A549 (cell line): ENCODE results near the gene CBX3. TPM values are rescaled to one million over a fixed set of nuclear protein-coding genes. Genes with fewer than 3 reads are reported as not detected.
"Not testable (repeated sequence)": the region's sequence is repeated elsewhere in the genome, so short reads cannot be mapped to it uniquely, and the experiment has no call there.

Experiments used
- ATAC-seq, 2 experiments: fragments of 200-7000 bp in 1 of 2; fragments of >200 bp in 1 of 2; cut with Nextera tagmentation in 1 of 2; cut with Tn5 transposase in 1 of 2; 3 replicates each; pipeline versions ENCODE4 v1.8.0 to v1.9.1; 2018 to 2020; ENCODE audit warnings: mild to moderate bottlenecking in 1 of 2, moderate library complexity in 1 of 2
- CTCF ChIA-PET: fragments of 300-600 bp; sonication (Branson Sonifier 250); formaldehyde crosslinking; extraction: SDS; loops from one replicate; lab custom pipeline; 2021; ENCODE audit warnings: antibody characterized with exemption, inconsistent platforms; lab: Yijun Ruan, JAX
- POLR2A ChIA-PET: fragments of 350-600 bp; formaldehyde crosslinking; extraction: SDS; loops from one replicate; lab custom pipeline; 2021; ENCODE audit warnings: antibody characterized with exemption, inconsistent platforms; lab: Yijun Ruan, JAX
- DNase-seq, 2 experiments: peaks; one replicate each; pipeline versions ENCODE4 v3.0.0 to v3.0.0-alpha.2; 2011 to 2016; ENCODE audit warnings: low read depth in 1 of 2, low spot score in 1 of 2
- FAIRE-seq: peaks from 2 replicates; lab custom pipeline; 2011; peaks lifted over from hg19 to GRCh38; lab: Jason Lieb, UNC
- H3K27ac ChIP-seq, 2 experiments: fragments of >200 bp; sonication (Bioruptor Twin); formaldehyde crosslinking; 3 replicates each; pipeline ENCODE4 v1.5.1; 2016 to 2017
- H3K4me1 ChIP-seq: fragments of >200 bp; sonication (Bioruptor Twin); formaldehyde crosslinking; 3 replicates; pipeline ENCODE4 v1.6.1; 2016
- H3K4me2 ChIP-seq: fragments of >200 bp; sonication (Bioruptor Twin); formaldehyde crosslinking; 3 replicates; pipeline ENCODE4 v1.6.1; 2016
- H3K4me3 ChIP-seq: fragments of >200 bp; sonication (Bioruptor Twin); formaldehyde crosslinking; 3 replicates; pipeline ENCODE4 v1.5.1; 2016
- H3K9me3 ChIP-seq: fragments of >200 bp; sonication (Bioruptor Twin); formaldehyde crosslinking; 3 replicates; pipeline ENCODE4 v1.6.1; 2016
- CBX2 ChIP-seq: fragments of 200-600 bp; sonication (generic); IDR thresholded peaks from 2 replicates; pipeline ENCODE4 v1.6.1; 2016; ENCODE audit warnings: low read depth, mild to moderate bottlenecking, borderline replicate concordance
- EHMT2 ChIP-seq: fragments of 200-600 bp; sonication (generic); IDR thresholded peaks from 2 replicates; pipeline ENCODE4 v1.6.1; 2016; ENCODE audit warnings: antibody characterized with exemption, low read depth, mild to moderate bottlenecking, moderate library complexity
- FOXS1 ChIP-seq: fragments of 250-450 bp; sonication (Bioruptor Pico); IDR thresholded peaks from 2 replicates; pipeline ENCODE4 v1.5.0; 2020; ENCODE audit warnings: mild to moderate bottlenecking, moderate library complexity
- RARB ChIP-seq: fragments of 250-450 bp; sonication (Bioruptor Pico); IDR thresholded peaks from 2 replicates; pipeline ENCODE4 v1.8.0; 2021; ENCODE audit warnings: mild to moderate bottlenecking, moderate library complexity
- RFX5 ChIP-seq: fragments of 450-650 bp; IDR thresholded peaks from 2 replicates; pipeline ENCODE4 v1.7.1; 2014; ENCODE audit warnings: antibody characterized with exemption, mild to moderate bottlenecking, moderate library complexity
- RNF2 ChIP-seq: fragments of 200-600 bp; sonication (generic); IDR thresholded peaks from 2 replicates; pipeline ENCODE4 v1.6.1; 2016; ENCODE audit warnings: low read depth, mild to moderate bottlenecking, antibody characterized with exemption, moderate library complexity, borderline replicate concordance
- WGBS: methylation state at CpG from one replicate; pipeline ENCODE4 v1.1.6; 2017; ENCODE audit errors: missing lambda C conversion rate; 5-methylcytosine and 5-hydroxymethylcytosine counted together
- polyA plus RNA-seq, 4 experiments: library from polyadenylated mRNA; depleted of rRNA in 3 of 4; stranded (reverse); fragments of >200 nt; fragmentation: RNase III in 1 of 4; extraction: RNeasy Plus Mini Kit Qiagen cat#74134 plus additional on column Dnase treatment in 1 of 4; gene quantifications; 2 replicates in 3 of 4; 3 replicates in 1 of 4; pipeline ENCODE4 v1.2.3, GENCODE V29; 2011 to 2017
- TF ChIP-seq, protein P1 (sequence below): fragments of 200-600 bp; sonication (generic); IDR thresholded peaks from 2 replicates; pipeline ENCODE4 v1.6.1; 2016; ENCODE audit warnings: antibody characterized with exemption, mild to moderate bottlenecking, moderate library complexity
- TF ChIP-seq, protein P2 (sequence below): fragments of 250-450 bp; sonication (Bioruptor Pico); IDR thresholded peaks from 2 replicates; pipeline ENCODE4 v1.5.0; 2020; ENCODE audit warnings: low read depth, mild to moderate bottlenecking, moderate library complexity
- TF ChIP-seq, protein P3 (sequence below): IDR thresholded peaks from 2 replicates; pipeline ENCODE4 v1.6.1; 2012; ENCODE audit warnings: low read depth, borderline replicate concordance
- TF ChIP-seq, protein P4 (sequence below): fragments of 250-450 bp; sonication (Bioruptor Pico); IDR thresholded peaks from 2 replicates; pipeline ENCODE4 v1.5.0; 2021; ENCODE audit warnings: mild to moderate bottlenecking, moderate library complexity, borderline replicate concordance

Gene CBX3
- polyA plus RNA-seq, 2 of the 4 experiments (the other 2 are of a cell fraction), result 275 to 288 TPM

DNA sequence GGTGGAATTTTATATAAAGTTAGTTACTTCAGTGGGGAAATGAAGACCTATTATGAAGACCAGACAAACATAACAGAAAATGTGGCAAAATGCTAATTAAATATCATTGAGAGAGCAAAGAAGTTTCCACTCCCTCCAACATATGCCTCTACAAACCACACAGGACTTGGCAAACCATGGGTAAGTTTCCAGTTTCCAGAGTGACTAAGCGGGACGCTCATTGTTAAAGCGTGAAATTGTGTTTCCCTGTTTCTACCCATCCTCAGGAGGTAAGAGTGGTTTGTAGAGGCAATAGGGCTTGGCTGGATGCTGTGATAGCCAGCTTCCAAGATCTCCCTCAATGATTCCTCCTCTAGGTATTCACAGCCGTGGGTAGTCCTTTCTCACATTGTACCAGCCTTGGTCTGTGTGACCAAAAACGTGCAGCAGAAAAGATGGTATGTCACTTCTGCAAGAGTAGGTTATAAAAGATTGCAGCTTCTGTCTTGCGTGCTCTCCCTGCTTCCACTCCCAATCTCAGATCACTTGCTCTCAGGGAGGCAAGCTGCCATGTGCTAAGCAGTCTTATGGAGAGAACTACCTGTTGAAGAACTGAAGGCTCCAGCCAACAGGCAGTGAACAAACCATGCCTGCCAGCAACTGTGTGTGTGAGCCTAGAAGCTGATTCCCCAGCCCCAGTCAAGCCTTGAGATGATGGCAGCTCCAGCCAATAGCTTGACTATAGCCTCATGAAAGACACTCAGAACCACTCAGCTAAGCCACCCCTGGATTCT, 35.7 kb downstream of the CBX3 start (continued):
- TF ChIP-seq, protein P1, sequence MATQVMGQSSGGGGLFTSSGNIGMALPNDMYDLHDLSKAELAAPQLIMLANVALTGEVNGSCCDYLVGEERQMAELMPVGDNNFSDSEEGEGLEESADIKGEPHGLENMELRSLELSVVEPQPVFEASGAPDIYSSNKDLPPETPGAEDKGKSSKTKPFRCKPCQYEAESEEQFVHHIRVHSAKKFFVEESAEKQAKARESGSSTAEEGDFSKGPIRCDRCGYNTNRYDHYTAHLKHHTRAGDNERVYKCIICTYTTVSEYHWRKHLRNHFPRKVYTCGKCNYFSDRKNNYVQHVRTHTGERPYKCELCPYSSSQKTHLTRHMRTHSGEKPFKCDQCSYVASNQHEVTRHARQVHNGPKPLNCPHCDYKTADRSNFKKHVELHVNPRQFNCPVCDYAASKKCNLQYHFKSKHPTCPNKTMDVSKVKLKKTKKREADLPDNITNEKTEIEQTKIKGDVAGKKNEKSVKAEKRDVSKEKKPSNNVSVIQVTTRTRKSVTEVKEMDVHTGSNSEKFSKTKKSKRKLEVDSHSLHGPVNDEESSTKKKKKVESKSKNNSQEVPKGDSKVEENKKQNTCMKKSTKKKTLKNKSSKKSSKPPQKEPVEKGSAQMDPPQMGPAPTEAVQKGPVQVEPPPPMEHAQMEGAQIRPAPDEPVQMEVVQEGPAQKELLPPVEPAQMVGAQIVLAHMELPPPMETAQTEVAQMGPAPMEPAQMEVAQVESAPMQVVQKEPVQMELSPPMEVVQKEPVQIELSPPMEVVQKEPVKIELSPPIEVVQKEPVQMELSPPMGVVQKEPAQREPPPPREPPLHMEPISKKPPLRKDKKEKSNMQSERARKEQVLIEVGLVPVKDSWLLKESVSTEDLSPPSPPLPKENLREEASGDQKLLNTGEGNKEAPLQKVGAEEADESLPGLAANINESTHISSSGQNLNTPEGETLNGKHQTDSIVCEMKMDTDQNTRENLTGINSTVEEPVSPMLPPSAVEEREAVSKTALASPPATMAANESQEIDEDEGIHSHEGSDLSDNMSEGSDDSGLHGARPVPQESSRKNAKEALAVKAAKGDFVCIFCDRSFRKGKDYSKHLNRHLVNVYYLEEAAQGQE, result no peak

DNA sequence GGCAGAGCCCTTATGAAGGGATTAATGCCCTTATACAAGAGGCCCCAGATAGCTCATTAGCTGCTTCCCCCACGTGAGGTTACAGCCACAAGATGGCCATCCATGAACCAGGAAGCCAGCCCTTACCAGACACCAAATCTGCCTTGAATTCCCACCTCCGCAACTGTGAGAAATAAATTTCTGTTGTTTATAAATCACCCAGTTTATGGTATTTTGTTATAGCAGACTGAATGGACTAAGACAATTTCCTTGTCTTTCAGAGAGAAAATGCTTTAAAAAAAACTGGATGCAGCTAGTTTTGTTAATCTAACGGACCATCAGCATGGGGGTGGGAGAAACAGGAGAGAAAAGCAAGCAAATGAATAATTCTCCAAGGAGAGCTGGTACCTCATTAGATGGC, 36.5 kb downstream of the CBX3 start:
- FAIRE-seq (no peak), DNase-seq (no peak), ATAC-seq (no peak; a peak in 1 of 6 replicates)
- no peaks in the 10 kb centered on the region for H3K9me3 ChIP-seq
- H3K27ac ChIP-seq, result no peak overlapping the region
- TF ChIP-seq RFX5, result no peak
- TF ChIP-seq, protein P2, sequence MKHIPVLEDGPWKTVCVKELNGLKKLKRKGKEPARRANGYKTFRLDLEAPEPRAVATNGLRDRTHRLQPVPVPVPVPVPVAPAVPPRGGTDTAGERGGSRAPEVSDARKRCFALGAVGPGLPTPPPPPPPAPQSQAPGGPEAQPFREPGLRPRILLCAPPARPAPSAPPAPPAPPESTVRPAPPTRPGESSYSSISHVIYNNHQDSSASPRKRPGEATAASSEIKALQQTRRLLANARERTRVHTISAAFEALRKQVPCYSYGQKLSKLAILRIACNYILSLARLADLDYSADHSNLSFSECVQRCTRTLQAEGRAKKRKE (CRISPR knock-in tag), result no peak
- no peak for TF ChIP-seq FOXS1 (CRISPR knock-in tag)
- TF ChIP-seq EHMT2, result no peak
- TF ChIP-seq, protein P3, sequence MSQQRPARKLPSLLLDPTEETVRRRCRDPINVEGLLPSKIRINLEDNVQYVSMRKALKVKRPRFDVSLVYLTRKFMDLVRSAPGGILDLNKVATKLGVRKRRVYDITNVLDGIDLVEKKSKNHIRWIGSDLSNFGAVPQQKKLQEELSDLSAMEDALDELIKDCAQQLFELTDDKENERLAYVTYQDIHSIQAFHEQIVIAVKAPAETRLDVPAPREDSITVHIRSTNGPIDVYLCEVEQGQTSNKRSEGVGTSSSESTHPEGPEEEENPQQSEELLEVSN, result no peak
- no peak overlapping the region for H3K4me3 ChIP-seq
- no peaks in the 10 kb centered on the region for H3K4me1 ChIP-seq
- no peak overlapping the region for H3K4me2 ChIP-seq
- WGBS, result 42% methylated on average over 3 of the region's 3 CpGs
- POLR2A ChIA-PET, result no interaction called here
- CTCF ChIA-PET, result interaction anchor here (0.6 to 1.7 kb wide), 6 partner anchors 9 to 905 kb away, joined by 3 to 5 read pairs (median 3); partner anchors contain the start of gene HOXA5

DNA sequence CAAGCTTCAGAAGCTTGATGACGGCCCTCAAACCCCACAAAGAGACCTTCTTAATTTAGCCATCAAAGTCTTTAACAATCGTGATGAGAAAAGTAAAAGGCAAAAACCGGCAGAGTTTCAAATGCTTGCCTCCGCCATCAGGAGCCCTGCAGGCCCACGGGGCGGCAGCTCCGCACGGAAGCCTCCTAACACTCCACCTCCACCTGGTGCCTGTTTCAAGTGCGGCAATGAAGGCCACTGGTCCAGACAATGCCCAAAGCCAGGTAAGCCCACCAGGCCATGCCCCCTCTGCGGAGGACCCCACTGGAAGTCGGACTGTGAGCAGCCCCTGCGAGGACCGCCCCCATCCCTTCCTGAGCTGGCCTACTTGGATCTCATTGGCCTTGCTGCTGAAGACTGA, 43.6 kb downstream of the CBX3 start:
- 77% methylated on average over 11 of the region's 13 CpGs for WGBS
- CTCF ChIA-PET, result no interaction called here
- no peak for FAIRE-seq
- TF ChIP-seq, protein P2 (CRISPR knock-in tag), result no peak
- TF ChIP-seq RNF2 (no peak), CBX2 (no peak), RARB (CRISPR knock-in tag) (no peak)
- TF ChIP-seq, all 56 proteins: peak for 0
- H3K4me2 ChIP-seq, result no peak overlapping the region
- H3K9me3 ChIP-seq, result no peaks in the 10 kb centered on the region
- no peak overlapping the region for H3K4me3 ChIP-seq
- POLR2A ChIA-PET, result no interaction called here
- H3K27ac ChIP-seq, result no peak overlapping the region
- DNase-seq, result no peak
- no peak for ATAC-seq
- no peaks in the 10 kb centered on the region for H3K4me1 ChIP-seq

DNA sequence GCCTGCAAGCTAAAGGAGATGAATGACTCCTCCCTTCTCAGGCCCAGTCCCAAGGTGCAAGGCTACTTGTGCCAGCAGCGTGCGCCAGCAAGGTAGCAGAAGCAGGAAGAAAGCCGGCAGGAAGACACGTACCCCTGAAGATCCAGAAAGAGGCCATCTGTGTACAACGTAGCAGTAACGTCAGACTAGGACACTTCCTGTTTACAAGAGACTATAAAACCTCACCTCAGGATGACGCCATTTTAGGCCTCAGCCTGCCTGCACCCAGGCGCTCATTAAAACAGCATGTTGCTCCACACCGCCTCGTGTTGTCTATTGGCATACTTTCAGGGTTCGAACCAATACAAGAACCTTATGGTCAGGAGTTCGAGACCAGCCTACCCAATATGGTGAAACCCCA, 48.7 kb downstream of the CBX3 start:
- no peaks in the 10 kb centered on the region for H3K9me3 ChIP-seq
- H3K4me1 ChIP-seq, result no peaks in the 10 kb centered on the region
- TF ChIP-seq, protein P2 (CRISPR knock-in tag), result no peak
- TF ChIP-seq, protein P4, sequence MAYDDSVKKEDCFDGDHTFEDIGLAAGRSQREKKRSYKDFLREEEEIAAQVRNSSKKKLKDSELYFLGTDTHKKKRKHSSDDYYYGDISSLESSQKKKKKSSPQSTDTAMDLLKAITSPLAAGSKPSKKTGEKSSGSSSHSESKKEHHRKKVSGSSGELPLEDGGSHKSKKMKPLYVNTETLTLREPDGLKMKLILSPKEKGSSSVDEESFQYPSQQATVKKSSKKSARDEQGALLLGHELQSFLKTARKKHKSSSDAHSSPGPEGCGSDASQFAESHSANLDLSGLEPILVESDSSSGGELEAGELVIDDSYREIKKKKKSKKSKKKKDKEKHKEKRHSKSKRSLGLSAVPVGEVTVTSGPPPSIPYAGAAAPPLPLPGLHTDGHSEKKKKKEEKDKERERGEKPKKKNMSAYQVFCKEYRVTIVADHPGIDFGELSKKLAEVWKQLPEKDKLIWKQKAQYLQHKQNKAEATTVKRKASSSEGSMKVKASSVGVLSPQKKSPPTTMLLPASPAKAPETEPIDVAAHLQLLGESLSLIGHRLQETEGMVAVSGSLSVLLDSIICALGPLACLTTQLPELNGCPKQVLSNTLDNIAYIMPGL, result no peak
- CTCF ChIA-PET, result no interaction called here
- WGBS, result 81% methylated on average over 12 of the region's 12 CpGs
- H3K27ac ChIP-seq, result no peak overlapping the region
- no peak overlapping the region for H3K4me3 ChIP-seq
- ATAC-seq (no peak), DNase-seq (no peak), FAIRE-seq (no peak)
- POLR2A ChIA-PET, result no interaction called here
- H3K4me2 ChIP-seq, result no peak overlapping the region

DNA sequence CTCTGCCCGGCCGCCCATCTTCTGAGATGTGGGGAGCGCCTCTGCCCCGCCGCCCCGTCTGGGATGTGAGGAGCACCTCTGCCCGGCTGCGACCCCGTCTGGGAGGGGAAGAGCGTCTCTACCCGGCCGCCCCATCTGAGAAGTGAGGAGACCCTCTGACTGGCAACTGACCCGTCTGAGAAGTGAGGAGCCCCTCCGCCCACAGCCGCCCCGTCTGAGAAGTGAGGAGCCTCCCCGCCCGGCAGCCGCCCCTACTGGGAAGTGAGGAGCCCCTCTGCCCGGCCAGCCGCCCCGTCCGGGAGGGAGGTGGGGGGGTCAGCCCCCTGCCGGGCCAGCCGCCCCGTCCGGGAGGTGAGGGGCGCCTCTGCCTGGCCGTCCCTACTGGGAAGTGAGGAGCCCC, 60.3 kb downstream of the CBX3 start:
- H3K4me3 ChIP-seq, H3K4me2 ChIP-seq, POLR2A ChIA-PET, ATAC-seq, FAIRE-seq, H3K27ac ChIP-seq, H3K9me3 ChIP-seq, CTCF ChIA-PET, DNase-seq, H3K4me1 ChIP-seq: not testable (repeated sequence)
- no CpG with 5 or more reads among the region's 29 CpGs for WGBS
